Esophagus squamous epithelium (tissue), 4 donors: ENCODE results near the gene TEX51.

Source experiments
- POLR2A ChIP-seq, 4 donors: fragments of 450-650 bp; IDR thresholded peaks; one replicate each; pipeline ENCODE4 v1.6.1; 2017; ENCODE audit warnings: antibody characterized with exemption in 4 of 4, mild to moderate bottlenecking in 4 of 4, moderate library complexity in 3 of 4
- TF ChIP-seq, protein P1 (sequence below), 6 experiments: fragments of 450-650 bp in 4 of 6; fragments of 200-600 bp in 2 of 6; sonication (generic) in 2 of 6; IDR thresholded peaks; one replicate each; pipeline ENCODE4 v1.5.1; 2016 to 2019; ENCODE audit warnings: antibody characterized with exemption in 6 of 6, mild to moderate bottlenecking in 4 of 6, moderate library complexity in 4 of 6

DNA sequence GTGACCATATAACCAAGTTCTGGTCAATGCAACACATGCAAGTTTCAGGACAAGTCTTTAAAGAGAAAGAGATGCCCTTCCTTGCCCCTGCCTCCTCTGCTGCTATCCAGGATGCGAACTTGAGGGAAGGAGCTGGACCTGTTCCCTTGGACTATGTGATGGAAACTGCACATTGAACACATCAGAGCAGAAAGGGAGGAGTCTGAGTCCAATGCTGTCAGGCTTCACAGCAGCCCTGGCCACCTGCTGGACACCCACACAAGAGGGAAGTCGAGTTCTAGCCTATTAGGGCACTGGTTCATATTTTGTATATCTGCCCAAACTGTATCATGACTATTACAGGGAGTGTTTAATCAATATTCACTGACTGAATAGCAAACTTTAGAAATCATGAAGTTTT, 38.3 kb upstream of the TEX51 start:
- TF ChIP-seq, protein P1, sequence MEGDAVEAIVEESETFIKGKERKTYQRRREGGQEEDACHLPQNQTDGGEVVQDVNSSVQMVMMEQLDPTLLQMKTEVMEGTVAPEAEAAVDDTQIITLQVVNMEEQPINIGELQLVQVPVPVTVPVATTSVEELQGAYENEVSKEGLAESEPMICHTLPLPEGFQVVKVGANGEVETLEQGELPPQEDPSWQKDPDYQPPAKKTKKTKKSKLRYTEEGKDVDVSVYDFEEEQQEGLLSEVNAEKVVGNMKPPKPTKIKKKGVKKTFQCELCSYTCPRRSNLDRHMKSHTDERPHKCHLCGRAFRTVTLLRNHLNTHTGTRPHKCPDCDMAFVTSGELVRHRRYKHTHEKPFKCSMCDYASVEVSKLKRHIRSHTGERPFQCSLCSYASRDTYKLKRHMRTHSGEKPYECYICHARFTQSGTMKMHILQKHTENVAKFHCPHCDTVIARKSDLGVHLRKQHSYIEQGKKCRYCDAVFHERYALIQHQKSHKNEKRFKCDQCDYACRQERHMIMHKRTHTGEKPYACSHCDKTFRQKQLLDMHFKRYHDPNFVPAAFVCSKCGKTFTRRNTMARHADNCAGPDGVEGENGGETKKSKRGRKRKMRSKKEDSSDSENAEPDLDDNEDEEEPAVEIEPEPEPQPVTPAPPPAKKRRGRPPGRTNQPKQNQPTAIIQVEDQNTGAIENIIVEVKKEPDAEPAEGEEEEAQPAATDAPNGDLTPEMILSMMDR (IDR thresholded peaks at IDR 0.05) = no peak
- no peak for TF ChIP-seq POLR2A (IDR thresholded peaks at IDR 0.05)
